Trophoblast cell (in vitro differentiated cells and primary cell): ENCODE measurements around the gene PIH1D1.

Experiments used
- DNase-seq, 2 donors: peaks; one replicate each; pipeline ENCODE4 v3.0.0-alpha.2; 2016
- H2AFZ ChIP-seq: 2 replicates; pipeline ENCODE4 v1.6.1; 2013; ENCODE audit warnings: low read length, moderate library complexity, mild to moderate bottlenecking; ENCODE audit not compliant: insufficient read depth, poor library complexity
- H2AK5ac ChIP-seq: 2 replicates; pipeline ENCODE4 v1.6.1; 2013; ENCODE audit warnings: mild to moderate bottlenecking, low read length
- H2BK120ac ChIP-seq: 2 replicates; pipeline ENCODE4 v1.6.1; 2013; ENCODE audit warnings: low read length, mild to moderate bottlenecking, moderate library complexity; ENCODE audit not compliant: insufficient read depth, poor library complexity
- H2BK12ac ChIP-seq: 2 replicates; pipeline ENCODE4 v1.6.1; 2013; ENCODE audit warnings: mild to moderate bottlenecking, low read length, moderate library complexity
- H2BK5ac ChIP-seq: 2 replicates; pipeline ENCODE4 v1.6.1; 2013; ENCODE audit warnings: low read length, low read depth, moderate library complexity, mild to moderate bottlenecking; ENCODE audit not compliant: poor library complexity
- H3K14ac ChIP-seq: 2 replicates; pipeline ENCODE4 v1.6.1; 2013; ENCODE audit warnings: mild to moderate bottlenecking, low read length
- H3K18ac ChIP-seq: 2 replicates; pipeline ENCODE4 v1.6.1; 2013; ENCODE audit warnings: mild to moderate bottlenecking, low read length
- H3K23ac ChIP-seq: 2 replicates; pipeline ENCODE4 v1.6.1; 2013; ENCODE audit warnings: low read length
- H3K27ac ChIP-seq: 2 replicates; pipeline ENCODE4 v1.5.1; 2013; ENCODE audit warnings: low read depth, mild to moderate bottlenecking, inconsistent platforms, low read length, moderate library complexity
- H3K27me3 ChIP-seq: 2 replicates; pipeline ENCODE4 v1.6.1; 2013; ENCODE audit warnings: inconsistent platforms, mild to moderate bottlenecking, low read length, moderate library complexity; ENCODE audit not compliant: insufficient read depth
- H3K36me3 ChIP-seq, 2 experiments: 1 replicate in 1 of 2; 2 replicates in 1 of 2; pipeline ENCODE4 v1.6.1; 2013; ENCODE audit warnings: low read length in 2 of 2, mild to moderate bottlenecking in 2 of 2, moderate library complexity in 1 of 2; ENCODE audit not compliant: insufficient read depth in 2 of 2, control insufficient read depth in 1 of 2
- H3K4ac ChIP-seq: 2 replicates; pipeline ENCODE4 v1.6.1; 2013; ENCODE audit warnings: low read depth, mild to moderate bottlenecking, low read length, moderate library complexity
- H3K4me1 ChIP-seq, 2 experiments: 1 replicate in 1 of 2; 2 replicates in 1 of 2; pipeline ENCODE4 v1.6.1; 2013; ENCODE audit warnings: low read length in 2 of 2, mild to moderate bottlenecking in 2 of 2, moderate library complexity in 1 of 2; ENCODE audit not compliant: insufficient read depth in 2 of 2, control insufficient read depth in 1 of 2
- H3K4me2 ChIP-seq: 2 replicates; pipeline ENCODE4 v1.6.1; 2013; ENCODE audit warnings: inconsistent platforms, mild to moderate bottlenecking, low read length, moderate library complexity
- H3K4me3 ChIP-seq: 2 replicates; pipeline ENCODE4 v1.5.1; 2013; ENCODE audit warnings: mild to moderate bottlenecking, low read depth, low read length, inconsistent platforms
- H3K79me1 ChIP-seq: one replicate; pipeline ENCODE4 v1.6.1; 2013; ENCODE audit warnings: low read length
- H3K79me2 ChIP-seq: 2 replicates; pipeline ENCODE4 v1.6.1; 2013; ENCODE audit warnings: low read length, mild to moderate bottlenecking; ENCODE audit not compliant: control insufficient read depth, insufficient read depth, poor library complexity
- H3K9ac ChIP-seq: 2 replicates; pipeline ENCODE4 v1.6.1; 2013; ENCODE audit warnings: mild to moderate bottlenecking, low read length
- H3K9me3 ChIP-seq: 2 replicates; pipeline ENCODE4 v1.6.1; 2013; ENCODE audit warnings: low read depth, mild to moderate bottlenecking, control low read depth, inconsistent platforms, low read length; ENCODE audit not compliant: insufficient read depth
- H4K12ac ChIP-seq: 2 replicates; pipeline ENCODE4 v1.6.1; 2013; ENCODE audit warnings: low read depth, mild to moderate bottlenecking, low read length, moderate library complexity
- H4K8ac ChIP-seq: 2 replicates; pipeline ENCODE4 v1.6.1; 2013; ENCODE audit warnings: low read depth, mild to moderate bottlenecking, low read length, moderate library complexity
- H4K91ac ChIP-seq: one replicate; pipeline ENCODE4 v1.6.1; 2013; ENCODE audit warnings: low read depth, mild to moderate bottlenecking, low read length, moderate library complexity
- WGBS: extraction: QIAGEN DNeasy Blood & Tissue Kit; methylation state at CpG from one replicate; pipeline ENCODE4 v1.1.7; 2013; ENCODE audit warnings: missing lambda C conversion rate; ENCODE audit not compliant: insufficient read length, insufficient coverage; ENCODE audit errors: extremely low coverage; 5-methylcytosine and 5-hydroxymethylcytosine counted together

PIH1D1 gene

DNA sequence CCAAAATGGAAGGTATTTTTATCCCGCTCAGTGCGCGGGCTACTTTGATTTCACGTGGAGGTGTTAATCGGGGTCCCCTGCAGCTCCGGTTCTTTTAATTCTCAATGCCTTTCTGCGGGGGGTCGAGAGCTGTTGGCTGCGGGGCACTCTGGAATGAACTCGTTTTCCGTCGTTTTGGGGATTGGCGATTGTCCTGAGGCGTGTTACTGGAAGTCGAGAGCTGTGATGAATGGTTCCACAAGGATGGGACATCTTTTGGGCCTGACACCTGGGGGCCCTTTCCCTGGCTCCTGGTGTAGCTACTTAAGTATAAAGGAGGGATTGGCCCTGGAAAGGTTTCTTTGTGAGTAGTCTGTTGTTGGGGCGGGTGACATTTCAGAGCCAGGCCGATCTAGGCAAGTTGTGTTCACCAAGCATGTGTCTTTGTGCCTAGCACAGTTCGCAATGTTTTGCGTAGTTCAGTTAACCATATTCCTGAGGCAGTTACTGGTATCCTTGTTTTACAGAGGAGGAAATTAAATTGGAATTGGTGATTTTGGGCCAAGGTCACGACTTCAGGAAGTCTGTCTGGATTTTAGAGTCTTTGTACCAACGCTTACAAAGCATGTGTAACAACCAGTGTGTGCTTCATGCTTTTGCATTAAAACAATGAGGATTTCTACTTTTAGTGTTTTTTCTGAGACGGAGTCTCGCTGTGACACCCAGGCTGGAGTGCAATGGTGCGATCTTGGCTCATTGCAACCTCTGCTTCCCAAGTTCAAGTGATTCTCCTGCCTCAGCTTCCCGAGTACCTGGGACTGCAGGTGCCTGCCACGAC lies 36.6 kb upstream of the PIH1D1 start:
- peak overlapping the region; percentile 91 for H3K4me3 ChIP-seq
- peaks cover 35 to 44% of the 10 kb centered on the region in 2 experiments for H3K36me3 ChIP-seq
- peak overlapping the region; percentile 71 for H3K18ac ChIP-seq
- H3K27ac ChIP-seq, result peak overlapping the region; percentile 64
- H3K9me3 ChIP-seq, result peaks cover 4% of the 10 kb centered on the region
- peak overlapping the region; percentile 86 for H2BK5ac ChIP-seq
- no CpG with 5 or more reads among the region's 26 CpGs for WGBS
- peaks cover 11% of the 10 kb centered on the region for H3K79me1 ChIP-seq
- no peak overlapping the region for H3K23ac ChIP-seq
- H3K9ac ChIP-seq, result peak overlapping the region; percentile 99
- H2AK5ac ChIP-seq, result peak overlapping the region; percentile 94
- peak overlapping the region; percentile 94 for H3K14ac ChIP-seq
- H2BK120ac ChIP-seq, result peak overlapping the region; percentile 86
- H4K12ac ChIP-seq, result peak overlapping the region; percentile 75
- H3K27me3 ChIP-seq, result no peaks in the 10 kb centered on the region
- H3K4me1 ChIP-seq, result peaks cover 0 to 3% of the 10 kb centered on the region in 2 experiments
- peak overlapping the region; percentile 70 for H4K8ac ChIP-seq
- peak overlapping the region; percentile 82 for H3K4me2 ChIP-seq
- H2AFZ ChIP-seq, result no peak overlapping the region
- peak overlapping the region; percentile 77 for H4K91ac ChIP-seq
- peak in 1 of 2 donors; percentile 25 for DNase-seq
- H3K79me2 ChIP-seq, result peaks cover 17% of the 10 kb centered on the region
- no peak overlapping the region for H2BK12ac ChIP-seq
- H3K4ac ChIP-seq, result peak overlapping the region; percentile 97

DNA sequence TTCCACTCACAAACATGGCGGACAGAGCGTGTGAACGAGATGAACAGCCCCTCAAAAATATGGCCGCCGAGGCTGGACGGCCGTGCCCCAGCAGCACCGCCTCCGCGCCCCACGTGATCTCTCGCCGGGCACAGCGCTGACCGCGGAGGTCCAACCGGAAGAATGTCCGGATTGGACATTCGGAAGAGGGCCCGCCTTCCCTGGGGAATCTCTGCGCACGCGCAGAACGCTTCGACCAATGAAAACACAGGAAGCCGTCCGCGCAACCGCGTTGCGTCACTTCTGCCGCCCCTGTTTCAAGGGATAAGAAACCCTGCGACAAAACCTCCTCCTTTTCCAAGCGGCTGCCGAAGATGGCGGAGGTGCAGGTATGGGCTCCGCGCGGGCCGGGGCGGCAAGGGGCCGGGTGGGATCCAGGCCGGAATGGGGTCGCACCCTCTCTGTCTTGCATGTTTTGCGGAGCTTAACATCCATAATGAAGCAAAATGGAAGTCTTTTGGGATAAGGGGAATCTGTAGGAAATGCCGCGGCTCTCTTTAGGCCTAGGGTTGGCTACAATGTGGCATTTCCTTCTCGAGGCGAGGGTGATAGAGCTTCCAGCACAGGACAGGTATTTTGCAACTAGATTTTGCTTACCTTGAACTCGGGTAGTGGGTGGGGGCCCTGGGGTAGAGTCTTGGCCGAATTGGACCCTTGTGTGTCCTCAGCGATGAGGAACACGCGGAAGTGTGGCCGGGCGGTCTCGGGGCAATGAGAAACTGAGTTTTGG lies 35.8 kb upstream of the PIH1D1 start, which contains the start of gene RPL13A:
Gene RPL13A (plus strand): TSS at position 332 of the 769 bp plus-strand sequence. CDS start 22 bp downstream, at position 354.
- no CpG with 5 or more reads among the region's 57 CpGs for WGBS
- peak within 1 kb of the TSS; percentile 94 for H2AK5ac ChIP-seq
- H4K8ac ChIP-seq, result peak within 1 kb of the TSS; percentile 92
- H4K91ac ChIP-seq, result peak within 1 kb of the TSS; percentile 77
- no peaks in the 10 kb centered on the region for H3K27me3 ChIP-seq
- H3K23ac ChIP-seq, result no peak within 1 kb of the TSS
- peaks cover 35 to 40% of the 10 kb centered on the region in 2 experiments for H3K36me3 ChIP-seq
- peak; percentile 100 for DNase-seq
- H3K4ac ChIP-seq, result peak within 1 kb of the TSS; percentile 97
- H3K4me3 ChIP-seq, result peak within 1 kb of the TSS; percentile 91
- H3K79me1 ChIP-seq, result peaks cover 11% of the 10 kb centered on the region
- peak within 1 kb of the TSS; percentile 94 for H3K14ac ChIP-seq
- H3K4me2 ChIP-seq, result peak within 1 kb of the TSS; percentile 82
- peak within 1 kb of the TSS; percentile 86 for H2BK120ac ChIP-seq
- peak within 1 kb of the TSS; percentile 71 for H3K18ac ChIP-seq
- peak within 1 kb of the TSS; percentile 86 for H2BK5ac ChIP-seq
- peak within 1 kb of the TSS; percentile 90 for H4K12ac ChIP-seq
- H3K9ac ChIP-seq, result peak within 1 kb of the TSS; percentile 99
- peaks cover 0 to 3% of the 10 kb centered on the region in 2 experiments for H3K4me1 ChIP-seq
- H3K79me2 ChIP-seq, result peaks cover 17% of the 10 kb centered on the region
- no peak within 1 kb of the TSS for H2BK12ac ChIP-seq
- peak within 1 kb of the TSS; percentile 20 for H2AFZ ChIP-seq
- peak within 1 kb of the TSS; percentile 64 for H3K27ac ChIP-seq
- H3K9me3 ChIP-seq, result peaks cover 4% of the 10 kb centered on the region

DNA sequence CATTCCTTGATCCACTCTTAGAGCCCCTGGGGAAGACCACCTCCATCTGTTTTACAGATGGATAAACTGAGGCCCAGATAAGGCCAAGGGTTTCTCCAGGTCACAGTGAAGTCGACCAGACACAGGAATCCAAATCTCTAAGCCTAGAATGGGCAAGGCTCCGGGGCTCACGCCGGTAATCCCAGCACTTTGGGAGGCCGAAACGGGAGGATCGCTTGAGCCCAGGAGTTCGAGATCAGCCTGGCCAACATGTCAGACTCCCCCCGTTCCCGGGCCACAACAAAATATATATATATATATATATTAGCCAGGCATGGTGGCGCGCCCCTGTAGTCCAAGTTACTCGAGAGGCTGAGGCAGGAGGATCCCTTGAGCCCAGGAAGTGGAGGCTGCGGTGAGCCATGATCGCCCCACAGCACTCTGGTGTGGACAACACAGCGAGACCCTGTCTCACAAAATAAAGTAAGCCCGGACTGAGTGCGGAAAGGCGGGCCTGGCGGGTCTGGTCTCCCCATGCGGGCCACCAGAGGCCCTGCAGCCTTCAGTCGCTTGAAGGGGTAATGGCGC lies 35.2 kb upstream of the PIH1D1 start:
- no peak for DNase-seq
- peak overlapping the region; percentile 88 for H2AK5ac ChIP-seq
- H2BK5ac ChIP-seq, result peak overlapping the region; percentile 18
- H3K79me2 ChIP-seq, result peaks cover 17% of the 10 kb centered on the region
- no peak overlapping the region for H3K23ac ChIP-seq
- H3K18ac ChIP-seq, result no peak overlapping the region
- peaks cover 31 to 33% of the 10 kb centered on the region in 2 experiments for H3K36me3 ChIP-seq
- H4K8ac ChIP-seq, result peak overlapping the region; percentile 92
- peak overlapping the region; percentile 46 for H3K14ac ChIP-seq
- H2BK12ac ChIP-seq, result no peak overlapping the region
- H3K4me1 ChIP-seq, result peaks cover 0 to 3% of the 10 kb centered on the region in 2 experiments
- H2AFZ ChIP-seq, result peak overlapping the region; percentile 20
- H3K9ac ChIP-seq, result peak overlapping the region; percentile 5
- no peak overlapping the region for H3K4me3 ChIP-seq
- peak overlapping the region; percentile 90 for H4K12ac ChIP-seq
- H3K27ac ChIP-seq, result peak overlapping the region; percentile 13
- WGBS, result no CpG with 5 or more reads among the region's 23 CpGs
- no peaks in the 10 kb centered on the region for H3K27me3 ChIP-seq
- H3K9me3 ChIP-seq, result peaks cover 4% of the 10 kb centered on the region
- peaks cover 11% of the 10 kb centered on the region for H3K79me1 ChIP-seq
- peak overlapping the region; percentile 17 for H3K4ac ChIP-seq
- H3K4me2 ChIP-seq, result peak overlapping the region; percentile 41
- peak overlapping the region; percentile 75 for H4K91ac ChIP-seq
- H2BK120ac ChIP-seq, result no peak overlapping the region

DNA sequence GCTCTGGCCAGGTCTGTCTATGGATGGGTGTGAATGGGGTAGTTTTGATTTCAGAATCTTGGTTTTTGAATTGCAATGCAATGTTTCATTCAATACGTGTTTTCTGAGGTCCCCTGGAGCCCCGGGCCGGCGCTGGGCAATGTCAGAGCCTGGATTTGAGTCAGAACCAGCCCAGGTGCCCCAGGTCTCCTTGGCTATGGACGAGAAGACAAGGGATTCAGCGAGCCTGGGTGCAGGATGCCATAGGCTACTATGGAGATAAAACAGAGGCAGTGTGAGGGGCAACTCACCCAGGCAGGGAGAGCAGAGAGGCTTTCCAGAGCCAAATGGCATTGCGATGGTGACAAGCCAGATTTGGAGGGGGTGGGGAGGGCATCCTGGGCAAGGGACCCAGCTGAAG lies 34.6 kb upstream of the PIH1D1 start:
- H3K14ac ChIP-seq, result no peak overlapping the region
- no peak overlapping the region for H3K23ac ChIP-seq
- H3K4me1 ChIP-seq, result peaks cover 0 to 3% of the 10 kb centered on the region in 2 experiments
- no peak overlapping the region for H2BK120ac ChIP-seq
- H4K12ac ChIP-seq, result peak overlapping the region; percentile 90
- peak overlapping the region; percentile 92 for H4K8ac ChIP-seq
- peaks cover 4% of the 10 kb centered on the region for H3K9me3 ChIP-seq
- H3K4me2 ChIP-seq, result no peak overlapping the region
- H3K9ac ChIP-seq, result peak overlapping the region; percentile 5
- H2BK12ac ChIP-seq, result no peak overlapping the region
- H3K4ac ChIP-seq, result no peak overlapping the region
- H3K27ac ChIP-seq, result no peak overlapping the region
- H3K79me1 ChIP-seq, result peaks cover 11% of the 10 kb centered on the region
- H2AK5ac ChIP-seq, result peak overlapping the region; percentile 88
- no peak overlapping the region for H3K4me3 ChIP-seq
- no peak for DNase-seq
- peaks cover 17% of the 10 kb centered on the region for H3K79me2 ChIP-seq
- H2BK5ac ChIP-seq, result no peak overlapping the region
- no peak overlapping the region for H2AFZ ChIP-seq
- peak overlapping the region; percentile 75 for H4K91ac ChIP-seq
- peaks cover 25 to 28% of the 10 kb centered on the region in 2 experiments for H3K36me3 ChIP-seq
- H3K27me3 ChIP-seq, result no peaks in the 10 kb centered on the region
- no CpG with 5 or more reads among the region's 7 CpGs for WGBS
- no peak overlapping the region for H3K18ac ChIP-seq
